AG09319 (cell line): ENCODE data around the gene TGDS.

ENCODE experiments used
- DNase-seq: peaks from one replicate; pipeline ENCODE4 v3.0.0-alpha.2; 2010; ENCODE audit warnings: low read depth; ENCODE audit errors: extremely low read depth
- TF ChIP-seq, protein P1 (sequence below): IDR thresholded peaks from 2 replicates; pipeline ENCODE4 v1.5.1; 2011; ENCODE audit warnings: low read depth, mild to moderate bottlenecking, inconsistent platforms, low read length, moderate library complexity

The TGDS gene

DNA sequence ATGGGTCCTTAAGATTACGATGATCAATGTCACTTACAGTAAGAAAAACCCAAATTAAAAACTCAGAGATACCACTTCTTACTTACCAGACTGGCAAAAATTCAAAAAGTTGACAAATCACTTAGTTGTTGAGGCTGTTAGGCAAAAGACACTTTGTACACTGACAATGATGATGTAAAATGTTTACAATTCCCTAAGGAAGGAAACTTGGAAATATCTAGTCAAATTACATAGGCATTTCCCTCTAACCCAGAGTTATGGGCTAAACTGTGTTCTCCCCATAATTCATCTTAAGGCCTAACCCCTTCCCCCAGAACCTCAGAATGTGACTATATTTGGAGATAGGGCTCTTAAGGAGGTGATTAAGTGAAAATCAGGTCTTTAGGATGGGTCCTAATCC is 12.0 kb downstream of the TGDS start:
- DNase-seq: no peak
- TF ChIP-seq, protein P1, sequence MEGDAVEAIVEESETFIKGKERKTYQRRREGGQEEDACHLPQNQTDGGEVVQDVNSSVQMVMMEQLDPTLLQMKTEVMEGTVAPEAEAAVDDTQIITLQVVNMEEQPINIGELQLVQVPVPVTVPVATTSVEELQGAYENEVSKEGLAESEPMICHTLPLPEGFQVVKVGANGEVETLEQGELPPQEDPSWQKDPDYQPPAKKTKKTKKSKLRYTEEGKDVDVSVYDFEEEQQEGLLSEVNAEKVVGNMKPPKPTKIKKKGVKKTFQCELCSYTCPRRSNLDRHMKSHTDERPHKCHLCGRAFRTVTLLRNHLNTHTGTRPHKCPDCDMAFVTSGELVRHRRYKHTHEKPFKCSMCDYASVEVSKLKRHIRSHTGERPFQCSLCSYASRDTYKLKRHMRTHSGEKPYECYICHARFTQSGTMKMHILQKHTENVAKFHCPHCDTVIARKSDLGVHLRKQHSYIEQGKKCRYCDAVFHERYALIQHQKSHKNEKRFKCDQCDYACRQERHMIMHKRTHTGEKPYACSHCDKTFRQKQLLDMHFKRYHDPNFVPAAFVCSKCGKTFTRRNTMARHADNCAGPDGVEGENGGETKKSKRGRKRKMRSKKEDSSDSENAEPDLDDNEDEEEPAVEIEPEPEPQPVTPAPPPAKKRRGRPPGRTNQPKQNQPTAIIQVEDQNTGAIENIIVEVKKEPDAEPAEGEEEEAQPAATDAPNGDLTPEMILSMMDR: no peak

DNA sequence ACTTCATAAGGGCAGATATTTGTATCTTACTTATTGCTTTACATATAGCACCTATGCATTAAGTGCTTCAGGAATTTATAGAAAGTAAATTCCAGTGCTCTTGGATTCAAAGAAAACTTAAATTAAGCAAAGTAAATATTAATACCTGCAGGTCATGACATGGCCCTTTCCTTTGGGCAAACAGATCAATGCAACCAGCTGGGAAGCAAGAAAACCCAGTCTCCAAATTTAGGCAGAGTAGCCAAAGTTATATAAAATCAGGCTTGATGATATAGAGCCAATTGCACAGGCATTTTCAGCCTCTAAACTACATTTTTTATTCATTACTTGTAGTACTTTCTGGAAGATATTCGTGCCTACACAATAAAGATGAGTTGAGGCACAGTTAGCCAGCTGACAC is 16.9 kb downstream of the TGDS start:
- no peak for DNase-seq
- TF ChIP-seq, protein P1: no peak

DNA sequence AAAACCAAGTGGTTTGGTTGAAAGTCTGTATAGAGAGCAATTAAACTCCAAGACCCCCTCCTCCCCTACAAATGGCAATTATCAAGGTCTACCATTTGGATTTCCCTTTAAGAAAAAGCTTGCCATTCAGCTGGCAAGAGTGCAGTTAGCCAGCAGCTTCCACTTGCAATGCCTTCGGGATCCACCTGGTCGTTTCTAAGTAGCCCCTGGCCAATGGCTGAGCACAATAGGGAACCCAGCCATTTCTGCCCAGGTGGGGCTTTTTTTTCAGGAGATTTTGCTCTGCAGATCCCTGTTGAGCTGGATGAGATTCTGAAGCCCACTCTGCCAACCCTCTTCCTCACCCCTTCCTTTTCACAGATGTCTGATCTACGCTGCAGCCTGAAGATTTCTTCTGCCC is 26.3 kb downstream of the TGDS start:
- TF ChIP-seq, protein P1: no peak
- DNase-seq: no peak

DNA sequence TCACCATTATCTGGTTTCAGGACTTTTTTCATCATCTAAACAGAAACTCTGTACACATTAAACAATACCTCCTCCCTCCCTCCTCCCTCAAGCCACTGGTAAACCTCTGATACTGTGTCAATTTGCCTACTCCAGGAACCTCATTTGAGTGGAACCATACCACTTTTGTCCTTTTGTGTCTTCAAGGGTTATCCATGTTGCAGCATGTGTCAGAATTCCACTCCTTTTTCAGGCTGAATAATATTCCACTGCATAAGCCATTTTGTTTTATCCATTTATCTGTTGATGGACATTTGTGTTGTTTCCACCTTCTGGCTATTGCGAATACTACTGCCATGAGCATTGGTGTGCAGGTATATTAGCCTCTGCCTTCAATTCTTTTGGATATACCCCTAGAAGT is 27.5 kb downstream of the TGDS start:
- TF ChIP-seq, protein P1: no peak
- DNase-seq: no peak

DNA sequence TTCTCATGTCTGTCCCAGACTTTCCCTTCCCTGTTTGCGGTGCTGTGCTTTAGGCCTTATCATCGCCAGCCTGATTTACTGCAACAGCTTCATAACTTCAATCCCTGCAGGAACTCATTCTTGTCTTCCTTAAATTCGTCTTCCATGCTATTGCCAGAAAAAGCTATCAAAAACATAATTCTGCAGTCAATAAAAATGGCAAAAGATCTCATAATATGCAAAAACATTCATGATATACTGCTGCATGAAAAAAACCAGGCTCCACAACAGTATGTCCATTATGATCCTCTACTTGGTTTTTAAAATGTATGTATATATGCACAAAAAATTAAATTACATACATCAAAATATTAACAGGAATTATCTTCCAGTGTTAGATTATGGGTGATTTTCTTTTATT is 28.4 kb downstream of the TGDS start:
- TF ChIP-seq, protein P1: no peak
- DNase-seq: no peak

DNA sequence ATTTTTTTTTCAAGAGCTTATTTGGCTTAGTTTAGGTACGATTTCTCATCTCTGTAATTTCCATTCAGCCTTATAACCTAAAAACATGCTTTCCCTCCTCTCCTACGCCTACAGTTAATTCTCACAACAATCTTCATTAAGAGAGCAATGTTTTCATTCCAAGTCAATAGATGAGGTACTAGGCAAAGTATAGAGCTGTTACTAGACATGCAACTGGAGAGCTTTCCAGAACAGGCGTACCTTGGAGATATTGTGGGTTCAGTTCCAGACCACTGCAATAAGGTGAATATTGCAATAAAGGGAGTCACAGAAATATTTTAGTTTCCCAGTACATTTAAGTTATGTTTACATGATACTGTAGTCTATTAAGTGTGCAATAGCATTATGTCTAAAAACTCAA is 34.8 kb downstream of the TGDS start:
- TF ChIP-seq, protein P1: no peak
- DNase-seq: no peak

DNA sequence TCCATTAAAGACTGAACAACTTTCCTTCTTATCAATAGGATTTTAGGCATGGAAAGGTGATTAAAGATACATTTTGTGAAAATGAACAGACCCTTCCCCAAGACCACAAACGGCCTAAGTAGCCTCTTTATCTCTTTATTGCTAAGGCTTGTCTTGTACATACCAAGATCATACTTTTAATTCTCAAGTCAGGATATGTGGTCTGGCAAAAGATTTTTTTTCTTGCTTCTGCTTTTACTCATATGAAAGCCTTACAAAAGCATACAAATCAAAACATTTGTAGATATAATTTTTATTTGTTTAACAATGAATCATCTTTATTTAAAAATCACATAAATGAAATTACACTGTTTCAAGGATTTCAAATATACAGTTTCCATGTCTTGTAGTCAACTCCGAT is 35.8 kb downstream of the TGDS start:
- no peak for DNase-seq
- TF ChIP-seq, protein P1: no peak
